ENCODE results near the gene EBF3. TPM values are rescaled to one million over a fixed set of nuclear protein-coding genes. Genes with fewer than 3 reads are reported as not detected.

Gene EBF3
- polyA plus RNA-seq, 3 donors = 0.79 to 1.1 (median 0.79) TPM

DNA sequence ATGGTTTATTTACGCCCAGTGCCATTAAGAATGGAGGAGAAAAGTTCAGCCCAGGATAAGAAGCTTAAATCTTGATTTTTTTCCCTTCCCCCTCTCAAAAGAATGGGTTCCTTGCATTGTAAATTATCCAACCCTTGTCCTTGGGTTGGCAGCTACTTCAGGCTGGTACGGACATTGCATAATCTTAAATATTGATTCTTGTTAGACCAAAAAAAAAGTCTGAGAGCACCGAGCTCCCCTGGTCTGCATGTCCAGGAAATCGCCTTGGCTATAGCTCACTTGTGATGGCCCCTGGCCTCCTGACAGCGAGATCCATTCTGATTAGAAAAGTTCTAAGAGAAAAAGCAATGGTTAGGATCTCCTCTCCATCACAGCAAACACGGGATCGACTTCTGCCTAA lies 151.7 kb downstream of the EBF3 start:
- no peak for DNase-seq (ENCODE audit: low read depth in 3 of 3, low spot score in 2 of 3)

- DNase-seq (ENCODE audit: low read depth in 3 of 3, low spot score in 2 of 3) = no peak
These were observed 152.9 kb downstream of the EBF3 start for GRCh38 chr10:129811208-129811607.

DNA sequence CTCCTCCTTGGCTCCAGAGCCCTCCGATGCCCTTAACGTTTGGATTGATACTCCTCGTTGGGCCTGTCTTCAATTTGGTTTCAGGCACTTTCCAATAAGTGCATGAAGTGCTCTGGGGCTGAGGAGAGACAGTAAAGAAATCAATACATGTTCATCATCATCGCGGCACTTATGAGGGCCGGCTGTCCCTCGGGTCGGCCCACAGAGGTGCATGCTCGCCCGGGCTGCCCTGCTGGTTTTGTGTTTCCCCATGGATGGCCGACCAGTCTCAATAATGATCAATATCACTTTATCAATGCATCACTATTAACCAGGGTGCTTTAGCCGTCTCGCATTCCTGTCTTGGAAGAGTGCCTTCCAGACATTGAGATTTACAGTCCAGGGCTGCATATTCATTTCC lies 154.2 kb downstream of the EBF3 start:
- no peak for DNase-seq (ENCODE audit: low read depth in 3 of 3, low spot score in 2 of 3)

GRCh38 chr10:129809431-129809830 lies 154.6 kb downstream of the EBF3 start:
- no peak for DNase-seq (ENCODE audit: low read depth in 3 of 3, low spot score in 2 of 3)

GRCh38 chr10:129808092-129808983 lies 155.7 kb downstream of the EBF3 start:
- DNase-seq (ENCODE audit: low read depth in 3 of 3, low spot score in 2 of 3) = no peak

- no peak for DNase-seq (ENCODE audit: low read depth in 3 of 3, low spot score in 2 of 3)
These were observed 156.9 kb downstream of the EBF3 start for GRCh38 chr10:129807211-129807610.

- DNase-seq (ENCODE audit: low read depth in 3 of 3, low spot score in 2 of 3) = no peak
These were observed 163.2 kb downstream of the EBF3 start for GRCh38 chr10:129800796-129801340.

- no peak for DNase-seq (ENCODE audit: low read depth in 3 of 3, low spot score in 2 of 3)
These were observed 164.1 kb downstream of the EBF3 start for GRCh38 chr10:129799942-129800341.

- no peak for DNase-seq (ENCODE audit: low read depth in 3 of 3, low spot score in 2 of 3)
These were observed 167.2 kb downstream of the EBF3 start for GRCh38 chr10:129796710-129797420.

DNA sequence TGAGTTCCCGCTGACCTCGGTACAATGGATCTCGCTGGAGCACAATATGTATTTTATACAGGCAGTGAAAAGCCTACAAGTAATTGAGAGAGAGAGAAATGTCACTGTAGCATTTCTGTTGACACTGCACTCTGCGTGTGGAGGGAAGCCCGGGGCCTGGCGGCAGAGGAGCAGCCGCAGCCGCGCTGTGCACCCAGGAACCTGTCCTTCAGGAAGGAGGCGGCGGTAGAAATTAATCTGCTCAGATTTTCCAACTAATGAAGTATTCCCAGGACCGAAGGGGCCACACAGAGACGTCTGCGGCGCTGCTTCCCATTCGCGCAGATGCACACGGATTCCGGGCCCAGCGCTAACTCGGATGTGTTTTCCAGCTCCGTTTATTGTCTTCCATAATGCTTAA lies 170.1 kb downstream of the EBF3 start:
- DNase-seq (ENCODE audit: low read depth in 3 of 3, low spot score in 2 of 3) = no peak

DNA sequence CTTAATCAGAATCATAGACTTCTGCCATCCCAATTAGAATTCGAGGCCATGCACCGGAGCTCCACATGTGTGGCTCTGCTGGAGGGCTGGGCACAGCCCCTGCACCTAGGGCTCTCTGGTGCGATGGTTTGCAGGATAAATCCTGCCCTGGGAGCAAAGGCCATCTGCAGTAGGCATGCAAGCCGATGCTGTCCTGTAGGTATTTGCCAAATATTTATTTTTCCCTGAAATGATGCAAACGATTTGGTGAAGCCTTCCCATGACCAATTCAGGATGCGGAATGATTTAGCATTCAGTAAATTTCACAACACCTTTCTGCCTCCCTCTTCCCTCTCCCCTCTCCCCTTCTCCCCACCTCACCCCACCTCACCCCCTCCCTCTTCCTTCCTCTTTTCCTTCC lies 170.6 kb downstream of the EBF3 start:
- DNase-seq (ENCODE audit: low read depth in 3 of 3, low spot score in 2 of 3) = no peak

DNA sequence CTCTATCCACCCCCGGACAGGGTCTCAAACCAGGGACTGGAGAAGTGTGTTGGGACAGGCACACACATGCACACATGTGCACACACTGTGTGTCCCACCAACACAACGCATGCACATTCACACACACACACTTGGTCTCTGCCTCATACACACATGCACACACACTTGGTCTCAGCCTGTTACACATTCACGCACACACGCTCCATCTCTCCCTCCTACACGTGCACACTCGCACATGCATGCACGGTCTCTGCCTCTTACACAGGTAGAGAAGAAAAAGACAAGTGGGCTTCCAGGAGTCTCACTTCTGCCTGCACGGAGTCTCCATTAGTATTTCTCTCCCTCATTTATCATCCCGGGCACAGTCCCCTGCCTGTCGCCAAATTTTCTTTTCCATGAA lies 171.2 kb downstream of the EBF3 start:
- no peak for DNase-seq (ENCODE audit: low read depth in 3 of 3, low spot score in 2 of 3)

- DNase-seq (ENCODE audit: low read depth in 3 of 3, low spot score in 2 of 3) = no peak
These were observed 171.9 kb downstream of the EBF3 start for GRCh38 chr10:129792141-129792540.

- DNase-seq (ENCODE audit: low read depth in 3 of 3, low spot score in 2 of 3) = no peak
These were observed 173.2 kb downstream of the EBF3 start for GRCh38 chr10:129790715-129791446.

DNA sequence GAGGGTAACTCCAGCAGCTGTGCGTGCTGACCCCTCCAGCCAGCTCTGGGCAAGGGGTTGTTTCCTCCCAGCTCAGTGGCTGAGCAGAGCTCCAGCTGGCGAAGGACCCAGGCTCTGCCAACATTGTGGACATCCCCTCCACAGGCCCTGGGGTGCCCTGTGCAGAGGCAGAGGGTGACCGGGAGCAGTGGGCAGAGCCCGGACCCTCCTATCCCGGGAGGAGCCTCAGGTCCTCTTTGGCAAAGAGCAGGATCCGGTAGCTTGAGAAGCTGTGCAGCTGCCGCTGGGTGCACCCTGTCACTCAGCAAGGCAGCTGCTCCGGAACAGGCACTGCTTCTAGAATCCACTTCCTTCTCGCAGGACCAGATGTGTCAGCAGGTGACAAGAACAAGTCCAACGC lies 175.9 kb downstream of the EBF3 start:
- no peak for DNase-seq (ENCODE audit: low read depth in 3 of 3, low spot score in 2 of 3)

DNA sequence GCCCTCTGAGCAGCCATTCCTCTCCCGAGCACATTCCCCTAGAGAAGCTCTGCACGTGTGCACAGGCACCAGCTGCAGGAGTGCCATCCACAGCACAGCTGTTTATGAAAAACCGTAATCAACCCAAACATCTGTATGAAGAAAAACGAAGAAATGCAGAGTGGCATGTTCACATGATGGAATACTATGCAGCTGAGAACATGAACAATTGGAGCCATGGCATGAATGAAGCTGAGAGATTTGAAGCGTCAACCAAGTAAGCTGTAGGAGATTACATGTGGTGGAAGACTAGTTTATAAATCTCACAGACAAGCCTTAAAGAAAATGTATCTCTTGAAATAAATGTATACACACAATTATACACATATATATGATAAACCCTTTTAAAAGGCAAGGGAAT lies 176.5 kb downstream of the EBF3 start:
- no peak for DNase-seq (ENCODE audit: low read depth in 3 of 3, low spot score in 2 of 3)

GRCh38 chr10:129786216-129786615 lies 177.9 kb downstream of the EBF3 start:
- DNase-seq (ENCODE audit: low read depth in 3 of 3, low spot score in 2 of 3) = no peak

DNA sequence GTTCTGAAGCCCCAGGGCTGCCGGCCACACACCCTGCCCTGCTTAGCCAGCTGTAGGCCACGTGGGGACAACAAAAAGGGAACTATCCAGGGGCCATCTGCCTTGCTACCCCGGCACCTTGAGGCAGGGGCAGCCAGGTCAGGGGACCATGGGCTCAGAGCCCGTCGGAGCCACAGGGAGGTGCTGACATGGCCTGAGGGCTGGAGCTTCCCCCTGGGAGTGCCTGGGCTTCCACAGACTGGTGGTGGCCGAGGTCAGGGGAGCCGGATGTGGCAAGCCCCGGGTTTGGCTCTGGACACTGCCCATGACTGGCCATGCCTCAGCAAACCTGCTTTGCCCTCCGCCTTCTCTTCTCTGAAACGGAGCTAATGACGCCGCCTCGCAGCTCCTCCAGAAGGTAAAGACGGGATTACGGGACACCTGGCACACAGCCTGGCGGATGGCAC lies 178.5 kb downstream of the EBF3 start:
- DNase-seq (ENCODE audit: low read depth in 3 of 3, low spot score in 2 of 3) = no peak
